Measurements from ENCODE around the gene DCDC1. TPM values are rescaled to one million over a fixed set of nuclear protein-coding genes. Genes with fewer than 3 reads are reported as not detected.

DCDC1 gene
- total RNA-seq, 1 experiment from 2014 or later: 1.5 TPM

DNA sequence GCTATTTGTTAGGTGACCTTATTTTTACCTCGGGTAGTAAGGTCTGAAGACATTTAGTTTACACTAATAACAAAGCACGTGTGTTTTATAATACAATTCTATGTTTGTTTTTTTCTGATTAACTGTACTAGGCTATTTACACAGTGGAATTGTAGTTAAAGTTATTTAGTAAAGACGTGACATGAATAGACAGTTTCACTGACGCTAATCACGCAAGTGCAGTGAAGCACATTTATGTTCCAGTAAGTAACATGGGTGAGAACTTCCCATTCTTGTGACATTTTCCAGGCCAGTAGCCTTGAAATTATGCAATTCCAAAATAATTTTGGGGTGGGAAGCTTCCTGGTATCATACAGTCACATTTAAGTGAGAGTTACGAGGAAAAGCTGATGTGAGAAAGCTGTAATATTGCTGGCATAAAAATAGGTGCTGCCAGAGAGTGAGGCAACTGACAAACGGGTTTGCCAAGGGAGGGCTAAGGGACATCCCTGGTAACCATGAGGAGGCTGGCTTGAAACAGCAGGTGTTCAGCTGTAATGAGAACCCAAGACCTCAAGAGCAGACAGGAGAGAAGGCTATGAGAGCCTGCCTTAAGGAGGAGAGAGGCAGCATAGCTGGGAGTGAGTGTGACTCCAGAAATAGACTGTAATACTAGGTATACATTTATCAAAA, 378.8 kb downstream of the DCDC1 start (continued):
- TF ChIP-seq, protein P1, sequence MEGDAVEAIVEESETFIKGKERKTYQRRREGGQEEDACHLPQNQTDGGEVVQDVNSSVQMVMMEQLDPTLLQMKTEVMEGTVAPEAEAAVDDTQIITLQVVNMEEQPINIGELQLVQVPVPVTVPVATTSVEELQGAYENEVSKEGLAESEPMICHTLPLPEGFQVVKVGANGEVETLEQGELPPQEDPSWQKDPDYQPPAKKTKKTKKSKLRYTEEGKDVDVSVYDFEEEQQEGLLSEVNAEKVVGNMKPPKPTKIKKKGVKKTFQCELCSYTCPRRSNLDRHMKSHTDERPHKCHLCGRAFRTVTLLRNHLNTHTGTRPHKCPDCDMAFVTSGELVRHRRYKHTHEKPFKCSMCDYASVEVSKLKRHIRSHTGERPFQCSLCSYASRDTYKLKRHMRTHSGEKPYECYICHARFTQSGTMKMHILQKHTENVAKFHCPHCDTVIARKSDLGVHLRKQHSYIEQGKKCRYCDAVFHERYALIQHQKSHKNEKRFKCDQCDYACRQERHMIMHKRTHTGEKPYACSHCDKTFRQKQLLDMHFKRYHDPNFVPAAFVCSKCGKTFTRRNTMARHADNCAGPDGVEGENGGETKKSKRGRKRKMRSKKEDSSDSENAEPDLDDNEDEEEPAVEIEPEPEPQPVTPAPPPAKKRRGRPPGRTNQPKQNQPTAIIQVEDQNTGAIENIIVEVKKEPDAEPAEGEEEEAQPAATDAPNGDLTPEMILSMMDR (IDR thresholded peaks at IDR 0.05 in 2 of 3, conservative IDR thresholded peaks at IDR 0.05 in 1 of 3; ENCODE audit: borderline replicate concordance in 1 of 3, insufficient read depth in 1 of 3, low read depth in 2 of 3, low read length in 2 of 3): no peak
- TF ChIP-seq FOSL1 (IDR thresholded peaks at IDR 0.05; ENCODE audit: low read depth): no peak
- TF ChIP-seq, protein P2, sequence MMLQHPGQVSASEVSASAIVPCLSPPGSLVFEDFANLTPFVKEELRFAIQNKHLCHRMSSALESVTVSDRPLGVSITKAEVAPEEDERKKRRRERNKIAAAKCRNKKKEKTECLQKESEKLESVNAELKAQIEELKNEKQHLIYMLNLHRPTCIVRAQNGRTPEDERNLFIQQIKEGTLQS (IDR thresholded peaks at IDR 0.05): no peak
- no peak for TF ChIP-seq ZNF274 (IDR thresholded peaks at IDR 0.05; ENCODE audit: low read depth, low read length)
- TF ChIP-seq EGR1 (IDR thresholded peaks at IDR 0.05; ENCODE audit: low read depth): no peak
- TF ChIP-seq CEBPB (IDR thresholded peaks at IDR 0.05; ENCODE audit: low read depth): no peak

DNA sequence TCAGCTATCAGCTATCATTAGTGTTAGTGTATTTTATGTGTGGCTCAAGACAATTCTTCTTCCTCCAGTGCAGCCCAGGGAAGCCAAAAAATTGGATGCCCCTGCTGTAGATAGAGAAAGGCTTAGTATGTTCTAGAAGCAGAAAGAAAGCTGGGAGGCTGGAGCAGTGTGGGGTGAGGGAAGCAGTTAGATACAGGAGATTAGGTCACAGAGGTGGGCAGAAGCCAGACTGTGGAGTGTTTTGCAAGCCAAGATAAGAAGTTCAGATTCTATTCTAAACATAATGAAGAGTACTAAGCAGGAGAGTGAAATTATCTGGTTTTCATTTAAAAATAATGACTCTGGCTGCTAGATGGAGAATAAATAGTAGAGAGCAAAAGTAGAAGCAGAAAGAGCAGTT, 381.7 kb downstream of the DCDC1 start:
- no peak overlapping the region for H3K27ac ChIP-seq (ENCODE audit: low read depth, low read length)
- intact Hi-C loops (cut with micrococcal nuclease): no loop called here
- no peaks in the 10 kb centered on the region for H3K36me3 ChIP-seq (ENCODE audit: control insufficient read depth in 1 of 2, insufficient read depth in 2 of 2, low read length in 2 of 2)
- ChIA-PET POLR2A (no interaction called here), CTCF (no interaction called here), RAD21 (ENCODE audit: low non-redundant PET in 1 of 2, low total read pairs in 2 of 2, uncharacterized antibody in 2 of 2, unreplicated experiment in 2 of 2) (no interaction called here)
- H3K27me3 ChIP-seq (ENCODE audit: insufficient read depth, low read length): peaks cover 12% of the 10 kb centered on the region
- H2AFZ ChIP-seq (ENCODE audit: low read depth, low read length, poor library complexity, severe bottlenecking): no peak overlapping the region
- no TSS peak for BruUV-seq (replicated peaks)
- H3K4me3 ChIP-seq (replicated peaks in 1 of 2; ENCODE audit: low read depth in 1 of 2, low read length in 2 of 2): no peak overlapping the region
- H3K9me3 ChIP-seq (ENCODE audit: control insufficient read depth in 1 of 2, insufficient read depth in 1 of 2, low read depth in 1 of 2, low read length in 2 of 2): no peaks in the 10 kb centered on the region
- TF ChIP-seq RAD21 (IDR thresholded peaks at IDR 0.05; ENCODE audit: low read depth) (no peak), POLR2AphosphoS5 (IDR thresholded peaks at IDR 0.05; ENCODE audit: low read depth, low read length) (no peak), CBX3 (IDR thresholded peaks at IDR 0.05; ENCODE audit: low read depth) (no peak)
- TF ChIP-seq, protein P1 (IDR thresholded peaks at IDR 0.05 in 2 of 3, conservative IDR thresholded peaks at IDR 0.05 in 1 of 3; ENCODE audit: borderline replicate concordance in 1 of 3, insufficient read depth in 1 of 3, low read depth in 2 of 3, low read length in 2 of 3): no peak
- no peaks in the 10 kb centered on the region for H3K4me1 ChIP-seq (ENCODE audit: control insufficient read depth in 1 of 2, insufficient read depth in 2 of 2, low read length in 2 of 2)
- DNase-seq (ENCODE audit: low read depth, low spot score) (no peak), ATAC-seq (no peak)
- H4K20me1 ChIP-seq (ENCODE audit: insufficient read depth): no peaks in the 10 kb centered on the region
- no peaks in the 10 kb centered on the region for H3K9me2 ChIP-seq (ENCODE audit: insufficient read depth)
- H3K79me2 ChIP-seq (ENCODE audit: insufficient read depth, low read length): no peaks in the 10 kb centered on the region
- H3K4me2 ChIP-seq (ENCODE audit: low read length): no peak overlapping the region
- no peak overlapping the region for H3K9ac ChIP-seq (ENCODE audit: low read length)

Measured in HCT116 (cell line).